NCI-H460 (cell line): ENCODE results near the gene SOX9. TPM values are rescaled to one million over a fixed set of nuclear protein-coding genes. Genes with fewer than 3 reads are reported as not detected.
A peak's percentile ranks its signal among the peaks of the same experiment; 100 is the strongest.

ENCODE experiments used
- DNase-seq: peaks from one replicate; pipeline ENCODE4 v3.0.0-alpha.2; 2016; ENCODE audit warnings: low read depth; ENCODE audit errors: extremely low read depth
- total RNA-seq: library from RNA; depleted of rRNA; stranded (reverse); fragments of >200 nt; shearing (Covaris generic); gene quantifications from 2 replicates; pipeline ENCODE4 v1.2.3, GENCODE V29; 2014

The SOX9 gene
- total RNA-seq, 1 experiment from 2014 or later, result 46.4 TPM

GRCh38 chr17:72150632-72151460 is 30.0 kb downstream of the SOX9 start:
- DNase-seq, result no peak

- DNase-seq, result peak; percentile 73
Measured at GRCh38 chr17:72151565-72152386, 31.0 kb downstream of the SOX9 start.

- DNase-seq, result no peak
Measured at GRCh38 chr17:72152387-72152929, 31.6 kb downstream of the SOX9 start.

- no peak for DNase-seq
Measured at GRCh38 chr17:72158895-72159885, 38.4 kb downstream of the SOX9 start.

GRCh38 chr17:72162569-72162968 is 41.7 kb downstream of the SOX9 start:
- DNase-seq, result no peak

- DNase-seq, result no peak
Measured at GRCh38 chr17:72163474-72163873, 42.7 kb downstream of the SOX9 start.

GRCh38 chr17:72164158-72164739 is 43.4 kb downstream of the SOX9 start:
- DNase-seq, result no peak

GRCh38 chr17:72165192-72165866 is 44.5 kb downstream of the SOX9 start:
- no peak for DNase-seq

- no peak for DNase-seq
Measured at GRCh38 chr17:72165867-72166439, 45.1 kb downstream of the SOX9 start.

GRCh38 chr17:72167593-72167992 is 46.8 kb downstream of the SOX9 start:
- DNase-seq, result no peak

GRCh38 chr17:72169823-72170222 is 49.0 kb downstream of the SOX9 start:
- no peak for DNase-seq

GRCh38 chr17:72171703-72172667 is 51.2 kb downstream of the SOX9 start:
- no peak for DNase-seq

- no peak for DNase-seq
Measured at GRCh38 chr17:72173499-72174116, 52.8 kb downstream of the SOX9 start.

GRCh38 chr17:72175263-72175662 is 54.4 kb downstream of the SOX9 start:
- DNase-seq, result no peak
